WTC11 (cell line): ENCODE measurements around the gene SLA2.
"Not testable (repeated sequence)": the region's sequence is repeated elsewhere in the genome, so short reads cannot be mapped to it uniquely, and the experiment has no call there.

Experiments
- ATF2 ChIP-seq: sonication (generic); formaldehyde crosslinking; IDR thresholded peaks from 2 replicates; pipeline ENCODE4 v1.8.1; 2022; ENCODE audit warnings: low read depth, missing genetic modification reagents, borderline replicate concordance
- ATF3 ChIP-seq: sonication (generic); formaldehyde crosslinking; conservative IDR thresholded peaks from 2 replicates; pipeline ENCODE4 v1.8.1; 2022; ENCODE audit warnings: mild to moderate bottlenecking, missing genetic modification reagents
- CTCF ChIP-seq: fragments of 200-600 bp; IDR thresholded peaks from 2 replicates; pipeline ENCODE4 v1.8.0; 2022; ENCODE audit warnings: antibody characterized with exemption
- ELF4 ChIP-seq: sonication (generic); formaldehyde crosslinking; IDR thresholded peaks from 2 replicates; pipeline ENCODE4 v1.8.1; 2022; ENCODE audit warnings: low read depth, mild to moderate bottlenecking, moderate library complexity, missing genetic modification reagents
- JUN ChIP-seq: sonication (generic); formaldehyde crosslinking; IDR thresholded peaks from 2 replicates; pipeline ENCODE4 v1.8.0; 2023; ENCODE audit warnings: mild to moderate bottlenecking, missing genetic modification reagents
- MAX ChIP-seq: sonication (generic); formaldehyde crosslinking; IDR thresholded peaks from 2 replicates; pipeline ENCODE4 v1.8.0; 2022; ENCODE audit warnings: mild to moderate bottlenecking, missing genetic modification reagents
- SMAD3 ChIP-seq: sonication (generic); formaldehyde crosslinking; IDR thresholded peaks from 2 replicates; pipeline ENCODE4 v1.8.0; 2022; ENCODE audit warnings: missing genetic modification reagents, mild to moderate bottlenecking, borderline replicate concordance
- SP1 ChIP-seq: sonication (generic); formaldehyde crosslinking; conservative IDR thresholded peaks from 2 replicates; pipeline ENCODE4 v1.8.1; 2022; ENCODE audit warnings: missing genetic modification reagents
- USF1 ChIP-seq: sonication (generic); formaldehyde crosslinking; IDR thresholded peaks from 2 replicates; pipeline ENCODE4 v1.8.0; 2022; ENCODE audit warnings: mild to moderate bottlenecking, missing genetic modification reagents
- USF2 ChIP-seq: sonication (generic); formaldehyde crosslinking; IDR thresholded peaks from 2 replicates; pipeline ENCODE4 v1.8.1; 2023; ENCODE audit warnings: mild to moderate bottlenecking, missing genetic modification reagents, moderate library complexity
- ZNF671 ChIP-seq: fragments of 250-450 bp; sonication (Bioruptor Pico); IDR thresholded peaks from 2 replicates; pipeline ENCODE4 v1.8.0; 2021; ENCODE audit warnings: mild to moderate bottlenecking

GRCh38 chr20:36564726-36565121, 81.3 kb downstream of the SLA2 start:
- not testable (repeated sequence) for TF ChIP-seq SP1 (CRISPR knock-in tag); ELF4; JUN; CTCF; ATF2; ZNF671; SMAD3 (CRISPR knock-in tag); ATF3 (CRISPR knock-in tag); MAX; USF2; USF1 (CRISPR knock-in tag)
